Colonic mucosa (tissue), 4 donors: ENCODE measurements around the gene EFCAB13. TPM values are rescaled to one million over a fixed set of nuclear protein-coding genes. Genes with fewer than 3 reads are reported as not detected.

Source experiments
- DNase-seq: peaks from one replicate; pipeline ENCODE4 v3.0.0-alpha.2; 2020
- H3K27ac ChIP-seq: fragments of 200-600 bp; one replicate; pipeline ENCODE4 v1.8.0; 2021
- H3K27me3 ChIP-seq: fragments of 200-600 bp; one replicate; pipeline ENCODE4 v1.8.0; 2021
- H3K36me3 ChIP-seq: fragments of 200-600 bp; one replicate; pipeline ENCODE4 v1.8.0; 2021
- H3K4me1 ChIP-seq: fragments of 200-600 bp; one replicate; pipeline ENCODE4 v1.8.0; 2021; ENCODE audit warnings: mild to moderate bottlenecking
- H3K4me3 ChIP-seq: fragments of 200-600 bp; one replicate; pipeline ENCODE4 v1.8.0; 2021
- H3K9ac ChIP-seq, 2 donors: one replicate each; pipeline ENCODE4 v1.7.0; 2013; ENCODE audit warnings: control low read depth in 2 of 2, low read depth in 2 of 2, low read length in 2 of 2
- H3K9me3 ChIP-seq: fragments of 200-600 bp; one replicate; pipeline ENCODE4 v1.8.0; 2021
- intact Hi-C: fragments of 100-400 bp; cut with DNase I; formaldehyde crosslinking; loops from one replicate; pipeline ENCODE4 v1.14.1; 2022
- total RNA-seq, 2 donors: library from RNA; stranded (reverse); fragmentation: NEBNext Ultra II Directional in 1 of 2; extraction: Animal tissue kit (Norgen Biotek cat#: 25700) in 1 of 2; gene quantifications; one replicate each; pipeline ENCODE4 v1.2.1, GENCODE V29; 2021
- TF ChIP-seq, protein P1 (sequence below): fragments of 200-600 bp; IDR thresholded peaks from one replicate; pipeline ENCODE4 v1.8.0; 2022; ENCODE audit warnings: antibody characterized with exemption, mild to moderate bottlenecking
- donor health status: healthy.
- donor health status: DM: no; HTN: no; CAD: no.
- donor health status: DM: no; HTN: no; CAD: no.

The EFCAB13 gene
- total RNA-seq, 2 donors from 2014 or later: 2.6 to 3.2 TPM

DNA sequence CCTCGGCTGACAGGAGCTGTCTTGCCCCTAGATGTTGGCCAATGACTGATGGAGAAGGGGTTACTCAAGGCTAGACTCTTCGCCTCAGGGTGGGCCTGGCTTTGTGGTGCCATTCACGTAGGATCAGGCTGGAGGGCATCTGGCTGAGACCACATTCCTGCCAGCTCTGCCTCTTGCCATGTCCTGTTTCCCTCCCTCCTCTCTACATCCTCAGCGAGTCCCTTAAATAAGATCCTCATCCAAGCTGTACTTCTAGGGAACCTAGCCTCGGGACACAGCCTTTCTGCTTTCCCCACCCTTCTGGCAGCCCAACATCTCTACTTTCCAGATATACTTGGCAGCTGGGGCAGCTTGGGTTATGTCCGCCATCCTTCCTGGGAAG is 27.9 kb upstream of the EFCAB13 start:
- no peak overlapping the region for H3K27ac ChIP-seq
- no peak for DNase-seq

GRCh38 chr17:47297661-47298400 is 25.9 kb upstream of the EFCAB13 start:
- Histone ChIP-seq H3K4me3 (no peak overlapping the region), H3K27ac (no peak overlapping the region), H3K4me1 (no peaks in the 10 kb centered on the region), H3K36me3 (no peaks in the 10 kb centered on the region), H3K9ac (no peak overlapping the region), H3K27me3 (no peaks in the 10 kb centered on the region), H3K9me3 (no peaks in the 10 kb centered on the region)
- no peak for DNase-seq
- TF ChIP-seq, protein P1, sequence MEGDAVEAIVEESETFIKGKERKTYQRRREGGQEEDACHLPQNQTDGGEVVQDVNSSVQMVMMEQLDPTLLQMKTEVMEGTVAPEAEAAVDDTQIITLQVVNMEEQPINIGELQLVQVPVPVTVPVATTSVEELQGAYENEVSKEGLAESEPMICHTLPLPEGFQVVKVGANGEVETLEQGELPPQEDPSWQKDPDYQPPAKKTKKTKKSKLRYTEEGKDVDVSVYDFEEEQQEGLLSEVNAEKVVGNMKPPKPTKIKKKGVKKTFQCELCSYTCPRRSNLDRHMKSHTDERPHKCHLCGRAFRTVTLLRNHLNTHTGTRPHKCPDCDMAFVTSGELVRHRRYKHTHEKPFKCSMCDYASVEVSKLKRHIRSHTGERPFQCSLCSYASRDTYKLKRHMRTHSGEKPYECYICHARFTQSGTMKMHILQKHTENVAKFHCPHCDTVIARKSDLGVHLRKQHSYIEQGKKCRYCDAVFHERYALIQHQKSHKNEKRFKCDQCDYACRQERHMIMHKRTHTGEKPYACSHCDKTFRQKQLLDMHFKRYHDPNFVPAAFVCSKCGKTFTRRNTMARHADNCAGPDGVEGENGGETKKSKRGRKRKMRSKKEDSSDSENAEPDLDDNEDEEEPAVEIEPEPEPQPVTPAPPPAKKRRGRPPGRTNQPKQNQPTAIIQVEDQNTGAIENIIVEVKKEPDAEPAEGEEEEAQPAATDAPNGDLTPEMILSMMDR: no peak
- intact Hi-C loops: no loop called here

More for the DNA sequence above, 27.9 kb upstream of the EFCAB13 start:
- no peaks in the 10 kb centered on the region for H3K4me1 ChIP-seq
- intact Hi-C loops: no loop called here
- no peaks in the 10 kb centered on the region for H3K36me3 ChIP-seq
- TF ChIP-seq, protein P1: no peak
- H3K9ac ChIP-seq: no peak overlapping the region
- H3K4me3 ChIP-seq: no peak overlapping the region
- H3K27me3 ChIP-seq: no peaks in the 10 kb centered on the region
- no peaks in the 10 kb centered on the region for H3K9me3 ChIP-seq

DNA sequence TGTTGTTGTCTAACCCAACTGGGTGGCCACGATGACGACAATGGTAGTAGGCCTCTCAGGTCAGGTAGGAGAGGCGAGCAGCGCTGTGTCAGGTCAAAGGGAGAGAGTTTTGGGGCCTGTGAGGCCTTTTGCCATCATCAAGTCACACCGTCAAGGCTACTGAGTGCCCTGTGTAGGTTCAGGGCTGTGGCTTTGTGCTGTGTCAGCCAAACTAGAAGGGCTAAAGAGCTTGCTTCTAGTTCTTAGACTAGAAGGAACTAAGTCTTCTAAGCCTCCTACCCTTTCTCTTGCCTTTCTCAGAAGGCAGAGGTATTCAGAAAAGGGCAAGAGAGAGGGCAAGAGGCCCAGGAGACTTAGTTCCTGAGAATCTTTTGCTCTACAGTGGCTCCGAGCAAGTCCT is 25.0 kb upstream of the EFCAB13 start:
- H3K9ac ChIP-seq: no peak overlapping the region
- H3K27ac ChIP-seq: no peak overlapping the region
- TF ChIP-seq, protein P1: no peak

GRCh38 chr17:47299239-47299910 is 24.4 kb upstream of the EFCAB13 start:
- intact Hi-C loops: no loop called here
- no peaks in the 10 kb centered on the region for H3K36me3 ChIP-seq
- H3K4me1 ChIP-seq: no peaks in the 10 kb centered on the region
- TF ChIP-seq, protein P1: no peak
- no peak overlapping the region for H3K27ac ChIP-seq
- no peaks in the 10 kb centered on the region for H3K9me3 ChIP-seq
- no peak overlapping the region for H3K9ac ChIP-seq
- no peak for DNase-seq
- H3K4me3 ChIP-seq: no peak overlapping the region
- no peaks in the 10 kb centered on the region for H3K27me3 ChIP-seq

More for the DNA sequence above, 25.0 kb upstream of the EFCAB13 start:
- H3K4me3 ChIP-seq: no peak overlapping the region
- no peaks in the 10 kb centered on the region for H3K27me3 ChIP-seq
- H3K36me3 ChIP-seq: no peaks in the 10 kb centered on the region
- H3K4me1 ChIP-seq: no peaks in the 10 kb centered on the region
- DNase-seq: no peak
- intact Hi-C loops: no loop called here
- no peaks in the 10 kb centered on the region for H3K9me3 ChIP-seq

- no peaks in the 10 kb centered on the region for H3K4me1 ChIP-seq
- no peak overlapping the region for H3K4me3 ChIP-seq
- TF ChIP-seq, protein P1: no peak
- intact Hi-C loops: no loop called here
- no peak overlapping the region for H3K27ac ChIP-seq
- no peaks in the 10 kb centered on the region for H3K36me3 ChIP-seq
- H3K27me3 ChIP-seq: no peaks in the 10 kb centered on the region
- no peak overlapping the region for H3K9ac ChIP-seq
- no peaks in the 10 kb centered on the region for H3K9me3 ChIP-seq
- DNase-seq: no peak
These were observed 23.0 kb upstream of the EFCAB13 start for GRCh38 chr17:47300718-47301117.
